ENCODE data around the gene SLC25A12.

DNA sequence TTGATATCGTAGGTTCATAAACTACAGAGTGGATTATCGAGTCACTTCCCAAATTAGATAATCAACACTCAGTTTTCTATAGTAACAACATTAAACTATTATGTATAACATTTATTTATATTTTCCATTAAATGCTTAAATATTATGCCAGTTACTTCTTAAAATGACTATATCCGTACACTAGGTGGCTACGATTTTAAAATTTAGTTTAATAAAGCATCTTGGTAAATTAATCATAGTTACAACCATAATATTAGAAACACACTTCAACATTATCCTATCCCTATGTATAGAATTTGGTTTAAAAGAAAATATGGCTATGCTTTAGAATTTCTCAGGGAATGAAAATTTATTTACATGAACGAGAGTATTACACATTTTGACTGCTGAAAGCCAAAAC lies 80.3 kb downstream of the SLC25A12 start:
- TF ChIP-seq YY1 (IDR thresholded peaks at IDR 0.05; ENCODE audit: insufficient read depth, insufficient read length) (no peak), ZNF274 (IDR thresholded peaks at IDR 0.05; ENCODE audit: low read depth, low read length) (no peak), SUZ12 (IDR thresholded peaks at IDR 0.05; ENCODE audit: extremely low read depth, insufficient read depth, insufficient read length) (no peak)
